ENCODE measurements around the gene CRLF1. TPM values are rescaled to one million over a fixed set of nuclear protein-coding genes. Genes with fewer than 3 reads are reported as not detected.

The CRLF1 gene
- polyA plus RNA-seq, 3 donors = 0.19 TPM; not detected in 2

DNA sequence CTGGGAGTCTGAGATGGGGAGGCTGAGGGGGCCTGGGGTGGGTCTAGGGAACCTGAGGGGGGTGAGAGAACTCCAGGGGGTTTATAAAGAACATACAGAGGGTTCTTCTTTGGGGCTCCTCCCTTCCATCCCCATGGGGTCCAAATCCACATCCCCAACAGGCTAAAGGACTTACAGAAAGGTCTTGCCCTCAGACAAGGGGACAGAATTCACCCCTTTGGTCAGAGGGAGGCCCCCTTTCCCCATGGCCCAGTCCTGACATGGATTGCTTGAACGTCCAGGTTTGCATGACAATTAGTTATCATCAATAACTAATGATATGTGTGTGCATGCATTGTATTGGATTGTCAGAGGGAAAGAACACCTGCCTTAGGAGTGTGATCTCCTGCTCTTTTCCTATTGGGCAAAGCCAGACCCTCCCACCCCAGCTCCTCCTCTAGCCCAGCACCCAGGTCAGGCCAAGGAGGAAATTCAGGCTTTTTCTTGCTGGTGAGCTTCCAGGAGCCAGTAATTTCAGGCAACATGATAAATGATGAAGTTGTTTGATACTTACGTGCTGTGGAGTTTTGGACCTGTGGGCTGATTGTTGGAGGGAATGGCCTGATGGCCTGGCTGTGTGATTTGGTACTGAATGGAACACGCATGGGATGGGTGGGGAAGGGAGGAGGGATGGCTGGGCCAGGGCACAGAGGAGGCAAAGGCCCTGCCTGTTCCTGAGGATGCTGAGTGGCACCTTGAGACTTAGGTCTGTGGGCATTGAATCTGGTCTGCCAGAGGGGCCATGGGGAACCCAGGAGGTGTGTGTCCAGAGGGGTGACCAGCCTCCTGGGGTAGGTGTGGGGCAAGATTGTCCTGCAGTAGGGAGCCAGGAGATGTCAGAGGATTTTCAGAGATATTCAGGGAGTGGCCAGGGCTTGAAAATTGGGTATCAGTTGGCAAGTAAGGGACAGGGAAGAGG, 31.4 kb upstream of the CRLF1 start:
- no peaks in the 10 kb centered on the region for H3K9me3 ChIP-seq (replicated peaks in 1 of 2; ENCODE audit: control insufficient read depth in 1 of 2, insufficient read depth in 1 of 2, low read length in 2 of 2)
- DNase-seq = no peak
- Mint-ChIP-seq H3K4me3 (peak overlapping the region; percentile 85 to 90), H3K4me1 (peaks cover 25% of the 10 kb centered on the region), H3K9me3 (no peaks in the 10 kb centered on the region), H3K36me3 (peaks cover 0 to 6% of the 10 kb centered on the region in 2 donors), H3K27ac (peak overlapping the region in 3 of 7 donors; percentile 83 to 92 (median 91)), H3K27me3 (ENCODE audit: low read depth in 3 of 3) (peaks cover 5 to 18% (median 16%) of the 10 kb centered on the region in 3 donors)
- H3K27ac ChIP-seq (ENCODE audit: low read depth in 1 of 2, low read length in 2 of 2) = no peak overlapping the region
- no peak overlapping the region for H2AFZ ChIP-seq (ENCODE audit: insufficient read depth, low read depth, low read length, poor library complexity, severe bottlenecking)
- peak overlapping the region in 1 of 3 experiments; percentile 92 for H3K4me3 ChIP-seq (replicated peaks in 1 of 3; ENCODE audit: low read depth in 2 of 3, low read length in 3 of 3)
- peaks cover 11 to 26% of the 10 kb centered on the region in 2 donors for H3K4me1 ChIP-seq (ENCODE audit: control insufficient read depth in 1 of 2, insufficient read depth in 2 of 2, low read length in 2 of 2)
- WGBS (ENCODE audit: insufficient coverage) = 96% methylated on average over 2 of the region's 3 CpGs
- peaks cover 3% of the 10 kb centered on the region for H4K20me1 ChIP-seq (ENCODE audit: insufficient read depth, low read length)
- H3K36me3 ChIP-seq (replicated peaks in 1 of 2; ENCODE audit: control insufficient read depth in 1 of 2, insufficient read depth in 2 of 2, low read length in 2 of 2) = no peaks in the 10 kb centered on the region
- H3K4me2 ChIP-seq (replicated peaks; ENCODE audit: extremely low read depth, low read length, poor library complexity, severe bottlenecking) = peak overlapping the region; percentile 98
- H3K9ac ChIP-seq (ENCODE audit: insufficient read depth, low read length, poor library complexity, severe bottlenecking) = peak overlapping the region; percentile 84
- peaks cover 23% of the 10 kb centered on the region for H3K79me2 ChIP-seq (ENCODE audit: insufficient read depth, low read length)
- peaks cover 0 to 3% of the 10 kb centered on the region in 2 donors for H3K27me3 ChIP-seq (ENCODE audit: control insufficient read depth in 2 of 2, insufficient read depth in 2 of 2, low read length in 2 of 2)
- TF ChIP-seq, protein P1, sequence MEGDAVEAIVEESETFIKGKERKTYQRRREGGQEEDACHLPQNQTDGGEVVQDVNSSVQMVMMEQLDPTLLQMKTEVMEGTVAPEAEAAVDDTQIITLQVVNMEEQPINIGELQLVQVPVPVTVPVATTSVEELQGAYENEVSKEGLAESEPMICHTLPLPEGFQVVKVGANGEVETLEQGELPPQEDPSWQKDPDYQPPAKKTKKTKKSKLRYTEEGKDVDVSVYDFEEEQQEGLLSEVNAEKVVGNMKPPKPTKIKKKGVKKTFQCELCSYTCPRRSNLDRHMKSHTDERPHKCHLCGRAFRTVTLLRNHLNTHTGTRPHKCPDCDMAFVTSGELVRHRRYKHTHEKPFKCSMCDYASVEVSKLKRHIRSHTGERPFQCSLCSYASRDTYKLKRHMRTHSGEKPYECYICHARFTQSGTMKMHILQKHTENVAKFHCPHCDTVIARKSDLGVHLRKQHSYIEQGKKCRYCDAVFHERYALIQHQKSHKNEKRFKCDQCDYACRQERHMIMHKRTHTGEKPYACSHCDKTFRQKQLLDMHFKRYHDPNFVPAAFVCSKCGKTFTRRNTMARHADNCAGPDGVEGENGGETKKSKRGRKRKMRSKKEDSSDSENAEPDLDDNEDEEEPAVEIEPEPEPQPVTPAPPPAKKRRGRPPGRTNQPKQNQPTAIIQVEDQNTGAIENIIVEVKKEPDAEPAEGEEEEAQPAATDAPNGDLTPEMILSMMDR (IDR thresholded peaks at IDR 0.05) = no peak
- intact Hi-C loops (cut with micrococcal nuclease) = loop anchor here in 1 of 2 donors (2.0 to 5.0 kb wide), 3 partner anchors 39 to 295 kb away; partner anchors contain the start of gene ELL

DNA sequence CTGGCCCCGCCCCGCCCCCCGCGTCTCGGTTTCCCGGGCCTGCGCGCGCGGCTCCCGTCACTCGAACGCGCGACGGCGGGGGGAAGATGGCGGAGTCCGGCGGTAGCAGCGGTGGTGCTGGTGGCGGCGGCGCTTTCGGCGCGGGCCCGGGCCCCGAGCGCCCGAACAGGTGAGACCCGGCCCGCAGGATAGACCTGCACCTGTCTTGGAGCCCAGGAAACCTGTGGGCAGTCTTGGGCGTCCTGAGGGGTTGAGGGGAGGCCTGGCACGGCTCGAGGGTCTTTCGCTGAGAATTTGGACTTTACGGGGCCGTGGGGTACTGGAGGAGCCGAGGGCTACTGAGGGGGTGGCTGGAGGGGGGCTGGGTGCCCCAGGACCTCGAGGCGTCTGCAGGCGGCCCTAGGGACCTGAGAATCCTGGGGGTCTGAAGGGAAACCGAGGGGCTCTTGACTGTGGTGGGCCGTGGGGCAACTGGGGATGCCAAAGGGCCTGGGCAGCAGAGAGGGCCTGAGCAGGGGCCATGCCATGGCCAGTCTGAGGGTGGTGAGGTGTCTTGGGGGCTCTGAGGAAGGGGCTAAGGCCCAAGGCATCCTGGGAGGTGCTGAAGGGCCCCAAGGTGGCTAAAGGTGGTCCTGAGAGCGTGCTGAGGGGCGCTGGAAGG, 30.5 kb upstream of the CRLF1 start, which contains the start of gene KLHL26:
KLHL26 (plus strand) TSS at position 60 of the 661 bp plus-strand sequence; CDS start at position 87, 27 bp downstream.
- Mint-ChIP-seq H3K36me3 (peaks cover 0 to 6% of the 10 kb centered on the region in 2 donors), H3K27ac (peak within 1 kb of the TSS; percentile 76 to 99 (median 92)), H3K4me1 (peaks cover 25% of the 10 kb centered on the region), H3K27me3 (ENCODE audit: low read depth in 3 of 3) (peaks cover 5 to 18% (median 16%) of the 10 kb centered on the region in 3 donors), H3K4me3 (peak within 1 kb of the TSS; percentile 85 to 90), H3K9me3 (peaks cover 0 to 1% (median 0%) of the 10 kb centered on the region in 7 donors)
- H3K36me3 ChIP-seq (replicated peaks in 1 of 2; ENCODE audit: control insufficient read depth in 1 of 2, insufficient read depth in 2 of 2, low read length in 2 of 2) = no peaks in the 10 kb centered on the region
- H3K79me2 ChIP-seq (ENCODE audit: insufficient read depth, low read length) = peaks cover 22% of the 10 kb centered on the region
- H3K4me2 ChIP-seq (replicated peaks; ENCODE audit: extremely low read depth, low read length, poor library complexity, severe bottlenecking) = peak within 1 kb of the TSS; percentile 98
- H3K9ac ChIP-seq (ENCODE audit: insufficient read depth, low read length, poor library complexity, severe bottlenecking) = peak within 1 kb of the TSS; percentile 84
- peaks cover 0 to 3% of the 10 kb centered on the region in 2 donors for H3K27me3 ChIP-seq (ENCODE audit: control insufficient read depth in 2 of 2, insufficient read depth in 2 of 2, low read length in 2 of 2)
- peak within 1 kb of the TSS; percentile 90 to 94 (median 92) for H3K4me3 ChIP-seq (replicated peaks in 1 of 3; ENCODE audit: low read depth in 2 of 3, low read length in 3 of 3)
- H4K20me1 ChIP-seq (ENCODE audit: insufficient read depth, low read length) = peaks cover 3% of the 10 kb centered on the region
- peak within 1 kb of the TSS; percentile 91 for H2AFZ ChIP-seq (ENCODE audit: insufficient read depth, low read depth, low read length, poor library complexity, severe bottlenecking)
- H3K9me3 ChIP-seq (replicated peaks in 1 of 2; ENCODE audit: control insufficient read depth in 1 of 2, insufficient read depth in 1 of 2, low read length in 2 of 2) = no peaks in the 10 kb centered on the region
- DNase-seq = no peak
- intact Hi-C loops (cut with micrococcal nuclease) = loop anchor here (1.0 to 5.0 kb wide), 4 partner anchors 40 to 296 kb away; partner anchors contain the start of gene ELL (in 2 of the 2)
- peaks cover 11 to 26% of the 10 kb centered on the region in 2 donors for H3K4me1 ChIP-seq (ENCODE audit: control insufficient read depth in 1 of 2, insufficient read depth in 2 of 2, low read length in 2 of 2)
- H3K27ac ChIP-seq (ENCODE audit: low read depth in 1 of 2, low read length in 2 of 2) = peak within 1 kb of the TSS; percentile 66 to 82
- WGBS (ENCODE audit: insufficient coverage) = under 1% methylated on average over 45 of the region's 47 CpGs
- TF ChIP-seq, protein P1 (IDR thresholded peaks at IDR 0.05) = no peak

All from CD14-positive monocyte (primary cell).